Measurements from ENCODE around the gene SEC14L6.
A peak's percentile ranks its signal among the peaks of the same experiment; 100 is the strongest.

The SEC14L6 gene

DNA sequence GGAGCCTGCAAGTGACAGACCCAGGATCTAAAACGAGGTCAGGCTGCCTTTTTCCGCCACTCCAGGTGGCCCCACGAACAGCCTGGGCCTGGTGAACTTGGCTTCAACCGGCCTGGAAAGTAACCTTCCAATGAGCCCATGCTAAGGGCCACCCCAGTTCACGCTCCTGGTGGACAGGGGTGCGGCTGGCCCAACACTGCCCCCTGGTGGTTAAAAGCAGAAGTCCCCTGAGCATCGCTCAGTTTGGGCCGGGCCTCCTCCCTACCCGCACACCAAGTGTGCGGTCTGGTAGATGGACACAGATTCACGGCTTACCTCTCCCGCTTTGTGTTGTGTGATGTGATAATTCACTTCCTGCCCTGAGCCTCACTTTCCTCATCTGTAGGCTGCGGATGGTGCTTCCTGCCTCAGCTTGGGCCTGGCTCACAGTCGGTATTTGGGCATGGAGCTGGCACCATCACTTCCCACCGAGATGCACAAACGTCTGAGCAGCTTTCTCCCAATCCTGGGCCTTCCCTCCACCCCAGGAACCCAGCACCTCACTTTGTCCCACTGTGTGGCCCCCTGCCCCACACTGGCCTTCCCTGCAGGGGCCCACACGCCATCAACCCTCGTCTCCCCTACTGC, 61.1 kb downstream of the SEC14L6 start:
- Histone ChIP-seq H3K9me3 (ENCODE audit: insufficient read depth, low read length) (no peaks in the 10 kb centered on the region), H3K4me3 (ENCODE audit: insufficient read length, low read depth) (no peak overlapping the region), H3K27me3 (ENCODE audit: insufficient read depth, insufficient read length) (no peaks in the 10 kb centered on the region), H3K4me1 (ENCODE audit: insufficient read depth, insufficient read length) (peaks cover 3% of the 10 kb centered on the region), H3K9ac (ENCODE audit: insufficient read length, low read depth) (no peak overlapping the region), H3K36me3 (ENCODE audit: insufficient read depth, insufficient read length, low read length) (no peaks in the 10 kb centered on the region)
- TF ChIP-seq SUZ12 (IDR thresholded peaks at IDR 0.05; ENCODE audit: extremely low read depth, insufficient read depth, insufficient read length) (no peak), ZNF274 (IDR thresholded peaks at IDR 0.05; ENCODE audit: low read depth, low read length) (no peak), YY1 (IDR thresholded peaks at IDR 0.05; ENCODE audit: insufficient read depth, insufficient read length) (no peak)
- DNase-seq (ENCODE audit: low read depth, low spot score) = peak; percentile 33

DNA sequence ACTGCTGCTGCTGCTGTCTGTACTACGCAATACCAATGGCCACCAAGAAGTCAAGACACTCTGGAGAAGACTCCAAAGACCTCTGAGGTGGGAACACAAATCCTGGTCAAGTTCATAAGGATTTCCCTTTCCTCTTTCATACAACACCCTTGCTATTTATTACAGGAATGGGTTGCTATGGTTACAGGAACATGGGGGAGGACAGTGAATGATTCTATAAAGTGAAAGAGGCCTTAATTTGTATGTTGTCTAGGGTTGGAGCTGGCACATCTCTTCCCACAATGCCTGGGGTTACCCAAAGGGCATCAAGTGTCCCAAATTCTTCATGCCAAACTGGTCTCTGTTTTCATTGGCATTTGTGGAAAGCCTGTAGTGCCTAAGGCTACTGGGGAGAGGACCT, 63.4 kb downstream of the SEC14L6 start:
- H3K4me3 ChIP-seq (ENCODE audit: insufficient read length, low read depth) = no peak overlapping the region

DNA sequence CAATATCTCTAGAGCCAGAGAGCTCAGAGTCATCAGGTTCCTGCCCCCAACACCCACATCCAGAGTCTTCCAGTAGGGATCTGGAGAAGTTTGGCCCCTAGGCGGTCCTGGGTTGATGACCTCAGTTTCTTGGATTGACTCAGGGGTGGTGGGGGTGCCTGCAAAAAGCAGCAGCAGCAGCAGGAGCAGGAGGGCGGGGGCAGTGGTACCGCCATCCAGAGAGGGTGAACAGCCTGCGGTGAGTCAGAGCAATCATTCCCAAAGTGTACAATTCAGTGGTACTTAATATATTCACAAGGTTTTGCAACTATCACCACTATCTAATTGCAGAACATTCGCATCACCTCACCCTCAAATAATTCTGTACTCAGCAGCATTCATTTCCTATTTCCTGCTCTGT, 64.8 kb downstream of the SEC14L6 start:
- no peaks in the 10 kb centered on the region for H3K27me3 ChIP-seq (ENCODE audit: insufficient read depth, insufficient read length)
- no peak overlapping the region for H3K4me3 ChIP-seq (ENCODE audit: insufficient read length, low read depth)
- no peaks in the 10 kb centered on the region for H3K9me3 ChIP-seq (ENCODE audit: insufficient read depth, low read length)
- no peak overlapping the region for H3K9ac ChIP-seq (ENCODE audit: insufficient read length, low read depth)
- H3K36me3 ChIP-seq (ENCODE audit: insufficient read depth, insufficient read length, low read length) = no peaks in the 10 kb centered on the region
- no peaks in the 10 kb centered on the region for H3K4me1 ChIP-seq (ENCODE audit: insufficient read depth, insufficient read length)
- no peak for TF ChIP-seq YY1 (IDR thresholded peaks at IDR 0.05; ENCODE audit: insufficient read depth, insufficient read length)
- no peak for TF ChIP-seq ZNF274 (IDR thresholded peaks at IDR 0.05; ENCODE audit: low read depth, low read length)
- no peak for TF ChIP-seq SUZ12 (IDR thresholded peaks at IDR 0.05; ENCODE audit: extremely low read depth, insufficient read depth, insufficient read length)
- no peak for DNase-seq (ENCODE audit: low read depth, low spot score)

More for the DNA sequence above, 63.4 kb downstream of the SEC14L6 start:
- DNase-seq (ENCODE audit: low read depth, low spot score) = no peak
- TF ChIP-seq ZNF274 (IDR thresholded peaks at IDR 0.05; ENCODE audit: low read depth, low read length) (no peak), YY1 (IDR thresholded peaks at IDR 0.05; ENCODE audit: insufficient read depth, insufficient read length) (no peak), SUZ12 (IDR thresholded peaks at IDR 0.05; ENCODE audit: extremely low read depth, insufficient read depth, insufficient read length) (no peak)
- Histone ChIP-seq H3K27me3 (ENCODE audit: insufficient read depth, insufficient read length) (no peaks in the 10 kb centered on the region), H3K9ac (ENCODE audit: insufficient read length, low read depth) (no peak overlapping the region), H3K36me3 (ENCODE audit: insufficient read depth, insufficient read length, low read length) (no peaks in the 10 kb centered on the region), H3K4me1 (ENCODE audit: insufficient read depth, insufficient read length) (no peaks in the 10 kb centered on the region), H3K9me3 (ENCODE audit: insufficient read depth, low read length) (no peaks in the 10 kb centered on the region)

DNA sequence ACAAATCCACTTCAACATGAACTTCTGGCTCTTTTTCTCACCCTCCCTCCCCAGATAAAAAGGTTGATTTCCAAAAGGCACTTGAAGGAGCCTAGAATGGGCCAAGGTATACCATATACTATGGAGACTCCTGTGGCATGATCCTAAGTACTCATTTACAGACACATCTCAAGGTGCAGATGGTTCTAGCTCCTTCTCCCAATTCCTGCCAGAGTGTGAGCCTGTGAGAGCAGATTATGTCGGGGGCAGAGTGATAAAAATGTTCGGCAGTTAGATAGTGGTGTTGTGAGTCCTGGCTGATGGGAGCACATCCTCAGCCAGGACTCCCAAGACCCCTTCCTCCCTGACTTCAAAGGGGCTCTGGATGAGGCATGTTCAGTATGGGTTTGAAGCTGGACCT, 66.6 kb downstream of the SEC14L6 start:
- no peak overlapping the region for H3K4me3 ChIP-seq (ENCODE audit: insufficient read length, low read depth)
- no peak overlapping the region for H3K9ac ChIP-seq (ENCODE audit: insufficient read length, low read depth)
- no peaks in the 10 kb centered on the region for H3K27me3 ChIP-seq (ENCODE audit: insufficient read depth, insufficient read length)
- DNase-seq (ENCODE audit: low read depth, low spot score) = no peak
- TF ChIP-seq YY1 (IDR thresholded peaks at IDR 0.05; ENCODE audit: insufficient read depth, insufficient read length) = no peak
- H3K36me3 ChIP-seq (ENCODE audit: insufficient read depth, insufficient read length, low read length) = no peaks in the 10 kb centered on the region
- H3K4me1 ChIP-seq (ENCODE audit: insufficient read depth, insufficient read length) = peaks cover 3% of the 10 kb centered on the region
- H3K9me3 ChIP-seq (ENCODE audit: insufficient read depth, low read length) = no peaks in the 10 kb centered on the region

DNA sequence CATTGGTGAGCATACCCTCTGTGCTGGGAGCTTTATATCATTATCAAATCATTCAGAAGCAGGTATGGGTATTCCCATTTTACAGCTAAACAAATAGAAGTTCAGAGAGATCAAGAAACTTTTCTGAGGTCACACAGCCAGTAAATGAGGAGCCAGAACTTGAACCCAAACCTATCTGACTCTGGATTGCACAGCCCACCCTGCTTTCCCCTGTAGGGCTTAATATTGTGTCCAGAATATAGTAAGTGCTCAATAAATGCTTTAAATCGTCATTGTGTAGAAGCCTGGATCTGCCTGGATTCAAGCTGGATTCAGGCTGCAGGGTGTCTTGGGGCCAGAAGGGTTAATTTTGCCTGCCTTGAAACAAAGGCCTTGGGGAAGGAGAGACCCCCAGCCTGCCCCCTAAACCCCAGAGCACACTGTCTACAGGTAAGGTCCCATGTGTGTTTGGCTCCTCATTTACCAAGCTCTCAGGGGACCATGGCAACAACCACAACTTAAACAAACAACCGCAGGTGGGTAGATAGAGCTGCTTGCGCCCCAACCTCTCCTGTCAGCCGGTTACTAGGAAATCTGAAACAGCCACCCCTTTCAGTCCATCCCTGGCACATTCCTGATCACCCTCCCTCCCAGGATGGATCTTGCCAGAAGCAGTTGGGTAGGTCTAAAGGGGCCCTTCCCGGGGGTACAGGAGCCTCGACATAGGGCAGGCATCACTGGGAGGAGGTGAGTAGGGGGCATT, 71.7 kb downstream of the SEC14L6 start:
- H3K36me3 ChIP-seq (ENCODE audit: insufficient read depth, insufficient read length, low read length) = no peaks in the 10 kb centered on the region
- H3K9me3 ChIP-seq (ENCODE audit: insufficient read depth, low read length) = no peaks in the 10 kb centered on the region
- no peak for DNase-seq (ENCODE audit: low read depth, low spot score)
- TF ChIP-seq YY1 (IDR thresholded peaks at IDR 0.05; ENCODE audit: insufficient read depth, insufficient read length) = no peak
- TF ChIP-seq ZNF274 (IDR thresholded peaks at IDR 0.05; ENCODE audit: low read depth, low read length) = no peak
- no peak for TF ChIP-seq SUZ12 (IDR thresholded peaks at IDR 0.05; ENCODE audit: extremely low read depth, insufficient read depth, insufficient read length)
- peaks cover 5% of the 10 kb centered on the region for H3K4me1 ChIP-seq (ENCODE audit: insufficient read depth, insufficient read length)
- peaks cover 6% of the 10 kb centered on the region for H3K27me3 ChIP-seq (ENCODE audit: insufficient read depth, insufficient read length)
- H3K4me3 ChIP-seq (ENCODE audit: insufficient read length, low read depth) = no peak overlapping the region
- no peak overlapping the region for H3K9ac ChIP-seq (ENCODE audit: insufficient read length, low read depth)

DNA sequence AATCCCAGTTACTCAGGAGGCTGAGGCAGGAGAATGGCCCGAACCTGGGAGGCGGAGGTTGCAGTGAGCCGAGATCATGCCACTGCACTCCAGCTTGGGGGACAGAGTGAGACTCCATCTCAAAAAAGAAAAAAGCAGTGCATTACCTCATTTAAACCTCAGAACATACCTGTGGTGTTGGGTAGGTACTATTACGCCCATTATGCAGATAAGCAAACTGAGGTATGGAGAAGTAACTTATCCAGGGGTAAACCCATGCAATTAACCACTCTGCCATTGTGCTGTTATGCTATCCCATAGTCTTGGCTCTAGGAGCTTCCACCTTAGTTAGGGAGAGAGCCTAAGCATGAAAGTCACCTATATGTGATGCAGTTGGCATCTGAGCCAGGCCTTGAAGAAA, 72.4 kb downstream of the SEC14L6 start:
- Histone ChIP-seq H3K27me3 (ENCODE audit: insufficient read depth, insufficient read length) (peaks cover 8% of the 10 kb centered on the region), H3K4me1 (ENCODE audit: insufficient read depth, insufficient read length) (peaks cover 5% of the 10 kb centered on the region), H3K9ac (ENCODE audit: insufficient read length, low read depth) (no peak overlapping the region), H3K4me3 (ENCODE audit: insufficient read length, low read depth) (no peak overlapping the region), H3K36me3 (ENCODE audit: insufficient read depth, insufficient read length, low read length) (no peaks in the 10 kb centered on the region), H3K9me3 (ENCODE audit: insufficient read depth, low read length) (no peaks in the 10 kb centered on the region)
- no peak for TF ChIP-seq YY1 (IDR thresholded peaks at IDR 0.05; ENCODE audit: insufficient read depth, insufficient read length)
- TF ChIP-seq ZNF274 (IDR thresholded peaks at IDR 0.05; ENCODE audit: low read depth, low read length) = no peak
- no peak for TF ChIP-seq SUZ12 (IDR thresholded peaks at IDR 0.05; ENCODE audit: extremely low read depth, insufficient read depth, insufficient read length)
- no peak for DNase-seq (ENCODE audit: low read depth, low spot score)

DNA sequence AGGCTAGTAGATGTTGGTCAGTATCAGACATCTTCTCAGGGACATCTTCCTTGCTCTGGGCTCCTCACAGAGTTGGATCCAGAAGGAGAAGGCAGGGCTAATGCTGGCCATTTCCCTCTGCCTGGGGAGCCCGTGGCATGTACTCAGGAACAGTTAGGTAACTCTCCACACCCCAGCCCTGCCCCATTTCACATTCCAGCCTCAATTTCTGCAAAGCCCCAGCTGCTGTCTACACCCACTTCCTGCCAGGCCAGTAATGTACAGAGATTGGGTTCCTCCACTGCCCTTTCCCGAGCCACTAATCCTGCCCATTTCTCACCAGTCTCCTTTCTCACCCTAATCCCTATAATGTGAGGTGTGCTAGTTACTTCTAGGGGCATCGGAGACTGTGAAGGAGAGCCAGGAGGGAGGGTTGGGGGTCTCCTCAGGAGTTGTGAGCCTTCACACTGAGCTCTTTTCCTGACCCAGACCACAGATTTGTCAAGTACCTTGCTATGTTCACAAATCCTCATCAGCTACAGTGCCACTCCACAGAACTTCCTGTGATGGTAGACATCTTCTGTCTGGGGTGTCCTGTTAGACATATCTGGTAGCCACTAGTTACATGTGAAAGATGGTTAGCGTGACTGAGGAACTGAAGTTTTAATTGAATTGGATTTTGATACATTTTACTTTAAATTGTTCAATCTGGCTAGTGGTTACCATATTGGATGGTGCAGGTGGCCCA, 73.4 kb downstream of the SEC14L6 start:
- TF ChIP-seq ZNF274 (IDR thresholded peaks at IDR 0.05; ENCODE audit: low read depth, low read length) = no peak
- TF ChIP-seq YY1 (IDR thresholded peaks at IDR 0.05; ENCODE audit: insufficient read depth, insufficient read length) = no peak
- no peak for TF ChIP-seq SUZ12 (IDR thresholded peaks at IDR 0.05; ENCODE audit: extremely low read depth, insufficient read depth, insufficient read length)
- H3K27me3 ChIP-seq (ENCODE audit: insufficient read depth, insufficient read length) = peaks cover 8% of the 10 kb centered on the region
- H3K9me3 ChIP-seq (ENCODE audit: insufficient read depth, low read length) = no peaks in the 10 kb centered on the region
- no peaks in the 10 kb centered on the region for H3K36me3 ChIP-seq (ENCODE audit: insufficient read depth, insufficient read length, low read length)
- H3K4me1 ChIP-seq (ENCODE audit: insufficient read depth, insufficient read length) = peaks cover 5% of the 10 kb centered on the region
- no peak for DNase-seq (ENCODE audit: low read depth, low spot score)
- H3K9ac ChIP-seq (ENCODE audit: insufficient read length, low read depth) = no peak overlapping the region
- no peak overlapping the region for H3K4me3 ChIP-seq (ENCODE audit: insufficient read length, low read depth)

Measured in NT2/D1 (cell line).